Breast epithelium (tissue), 4 donors: ENCODE results near the gene NHERF2. TPM values are rescaled to one million over a fixed set of nuclear protein-coding genes. Genes with fewer than 3 reads are reported as not detected.

Source experiments
- DNase-seq, 2 donors: peaks; one replicate each; pipeline ENCODE4 v3.0.0-alpha.2; 2019; ENCODE audit warnings: low spot score in 2 of 2
- H3K27ac ChIP-seq, 2 donors: fragments of 200-600 bp; sonication (generic) in 1 of 2; one replicate each; pipeline ENCODE4 v1.5.1; 2016 to 2019; ENCODE audit warnings: mild to moderate bottlenecking in 1 of 2
- H3K27me3 ChIP-seq, 2 donors: fragments of 200-600 bp; sonication (generic) in 1 of 2; one replicate each; pipeline versions ENCODE4 v1.5.1 to v1.6.0; 2017 to 2019; ENCODE audit warnings: control low read depth in 1 of 2, mild to moderate bottlenecking in 1 of 2
- H3K36me3 ChIP-seq: fragments of 200-600 bp; one replicate; pipeline ENCODE4 v1.5.1; 2019
- H3K4me1 ChIP-seq, 2 donors: fragments of 200-600 bp; sonication (generic); one replicate each; pipeline ENCODE4 v1.5.1; 2016 to 2019; ENCODE audit warnings: control low read depth in 1 of 2
- H3K4me3 ChIP-seq, 3 donors: fragments of 200-600 bp; sonication (generic); 1 replicate in 2 of 3; 2 replicates in 1 of 3; pipeline ENCODE4 v1.5.1; 2016 to 2019; ENCODE audit warnings: mild to moderate bottlenecking in 3 of 3, moderate library complexity in 2 of 3
- H3K9me3 ChIP-seq, 2 donors: fragments of 200-600 bp; sonication (generic) in 1 of 2; one replicate each; pipeline ENCODE4 v1.5.1; 2016 to 2019; ENCODE audit warnings: control low read depth in 1 of 2
- CTCF ChIP-seq, 3 donors: fragments of 450-650 bp; IDR thresholded peaks; one replicate each; pipeline ENCODE4 v1.5.1; 2016 to 2017; ENCODE audit warnings: antibody characterized with exemption in 3 of 3, mild to moderate bottlenecking in 3 of 3, moderate library complexity in 3 of 3
- POLR2A ChIP-seq: fragments of 450-650 bp; IDR thresholded peaks from one replicate; pipeline ENCODE4 v1.6.1; 2016; ENCODE audit warnings: antibody characterized with exemption, mild to moderate bottlenecking, moderate library complexity
- POLR2AphosphoS5 ChIP-seq, 3 donors: sonication (generic); formaldehyde crosslinking; IDR thresholded peaks; one replicate each; pipeline ENCODE4 v1.6.1; 2017; ENCODE audit warnings: antibody characterized with exemption in 3 of 3
- intact Hi-C: fragments of 100-400 bp; cut with DNase I; formaldehyde crosslinking; loops from one replicate; pipeline ENCODE4 v1.15.1; 2023; ENCODE audit warnings: low total_unique reads
- total RNA-seq, 3 donors: library from RNA; depleted of rRNA; stranded (reverse); fragments of >200 nt; gene quantifications; one replicate each; pipeline ENCODE4 v1.1.0, GENCODE V29; 2016

The NHERF2 gene
- total RNA-seq, 3 donors from 2014 or later: 31.5 to 58.3 (median 38.9) TPM

- intact Hi-C loops: no loop called here
- H3K36me3 ChIP-seq: no peaks in the 10 kb centered on the region
- H3K4me1 ChIP-seq: peaks cover 7 to 16% of the 10 kb centered on the region in 2 donors
Observed at GRCh38 chr16:2086106-2086742, 59.5 kb downstream of the NHERF2 start.

GRCh38 chr16:2086812-2087747 is 60.4 kb downstream of the NHERF2 start:
- Histone ChIP-seq H3K27me3 (no peaks in the 10 kb centered on the region), H3K27ac (peak overlapping the region in 1 of 2 donors; percentile 59), H3K36me3 (no peaks in the 10 kb centered on the region), H3K4me1 (peaks cover under 1 to 7% of the 10 kb centered on the region in 2 donors), H3K9me3 (no peaks in the 10 kb centered on the region), H3K4me3 (no peak overlapping the region)
- no peak for DNase-seq
- intact Hi-C loops: no loop called here
- no peak for TF ChIP-seq POLR2A

More at GRCh38 chr16:2086106-2086742, 59.5 kb downstream of the NHERF2 start:
- H3K27me3 ChIP-seq: no peaks in the 10 kb centered on the region
- no peak overlapping the region for H3K4me3 ChIP-seq
- no peak for TF ChIP-seq POLR2A
- TF ChIP-seq CTCF (IDR thresholded peaks at IDR 0.05): no peak
- TF ChIP-seq POLR2AphosphoS5 (IDR thresholded peaks at IDR 0.05): no peak
- peak in 1 of 2 donors; percentile 69 for DNase-seq
- H3K27ac ChIP-seq: peak overlapping the region in 1 of 2 donors; percentile 59
- H3K9me3 ChIP-seq: no peaks in the 10 kb centered on the region

DNA sequence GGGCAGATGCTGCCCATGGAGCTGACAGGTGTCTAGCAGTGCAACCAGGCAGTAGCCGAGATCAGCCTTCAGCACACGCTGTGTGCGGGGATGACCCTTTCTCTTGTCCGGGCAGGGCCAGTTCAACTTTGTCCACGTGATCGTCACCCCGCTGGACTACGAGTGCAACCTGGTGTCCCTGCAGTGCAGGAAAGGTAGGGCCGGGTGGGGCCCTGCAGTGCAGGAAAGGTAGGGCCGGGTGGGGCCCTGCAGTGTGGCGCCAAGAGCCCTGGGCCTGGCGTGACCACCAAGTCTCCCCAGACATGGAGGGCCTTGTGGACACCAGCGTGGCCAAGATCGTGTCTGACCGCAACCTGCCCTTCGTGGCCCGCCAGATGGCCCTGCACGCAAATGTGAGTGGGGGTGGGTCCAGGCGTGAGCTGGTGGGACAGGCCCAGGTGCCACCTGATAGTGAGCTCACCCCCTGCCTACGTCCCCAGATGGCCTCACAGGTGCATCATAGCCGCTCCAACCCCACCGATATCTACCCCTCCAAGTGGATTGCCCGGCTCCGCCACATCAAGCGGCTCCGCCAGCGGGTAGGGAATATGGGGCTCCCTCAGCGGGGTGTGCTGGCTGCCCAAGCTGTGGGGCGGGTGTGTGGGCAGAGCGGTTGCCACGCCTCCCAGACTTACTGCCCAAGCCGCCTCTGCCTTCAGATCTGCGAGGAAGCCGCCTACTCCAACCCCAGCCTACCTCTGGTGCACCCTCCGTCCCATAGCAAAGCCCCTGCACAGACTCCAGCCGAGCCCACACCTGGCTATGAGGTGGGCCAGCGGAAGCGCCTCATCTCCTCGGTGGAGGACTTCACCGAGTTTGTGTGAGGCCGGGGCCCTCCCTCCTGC is 61.3 kb downstream of the NHERF2 start:
- Histone ChIP-seq H3K36me3 (no peaks in the 10 kb centered on the region), H3K4me3 (no peak overlapping the region), H3K27ac (no peak overlapping the region), H3K27me3 (no peaks in the 10 kb centered on the region), H3K4me1 (peaks cover 0 to 3% of the 10 kb centered on the region in 2 donors), H3K9me3 (no peaks in the 10 kb centered on the region)
- intact Hi-C loops: no loop called here
- TF ChIP-seq POLR2A (no peak), POLR2AphosphoS5 (IDR thresholded peaks at IDR 0.05) (no peak)
- DNase-seq: no peak

Other genes starting within 250 kb of the NHERF2 start
- 100 to 1,000 TPM in 1 of 3 donors, 10 to 100 TPM in 2; 84.9 to 107 (median 88.5) TPM for gene SPSB3, start 244.3 kb upstream of the NHERF2 start, total RNA-seq
- gene NUBP2, start 243.9 kb upstream of the NHERF2 start, total RNA-seq: 10 to 100 TPM; 61.6 to 82.6 (median 80.3) TPM
- gene IGFALS, start 233.2 kb upstream of the NHERF2 start, total RNA-seq: under 1 TPM; 0.32 to 0.44 (median 0.33) TPM
- 100 to 1,000 TPM in 1 of 3 donors, 10 to 100 TPM in 2; 61.9 to 114 (median 74.7) TPM for gene HAGH, start 200.1 kb upstream of the NHERF2 start, total RNA-seq
- gene FAHD1, start 199.7 kb upstream of the NHERF2 start, total RNA-seq: 10 to 100 TPM; 27.2 to 35.4 (median 29.7) TPM
- not detected for gene MEIOB, start 154.7 kb upstream of the NHERF2 start, total RNA-seq
- gene HS3ST6, start 108.5 kb upstream of the NHERF2 start, total RNA-seq: not detected
- 10 to 100 TPM; 12.1 to 17.4 (median 17.0) TPM for gene MSRB1, start 83.7 kb upstream of the NHERF2 start, total RNA-seq
- gene RPL3L, start 72.2 kb upstream of the NHERF2 start, total RNA-seq: not detected
- gene NDUFB10, start 67.4 kb upstream of the NHERF2 start, total RNA-seq: 100 to 1,000 TPM; 114 to 233 (median 144) TPM
- gene RPS2, start 62.1 kb upstream of the NHERF2 start, total RNA-seq: 1,000 to 10,000 TPM; 1,340 to 2,607 (median 1,661) TPM
- gene RNF151, start 60.0 kb upstream of the NHERF2 start, total RNA-seq: under 1 TPM in 1 of 3 donors, not detected in 2; 0.98 TPM
- 10 to 100 TPM; 32.9 to 42.3 (median 33.1) TPM for gene TBL3, start 54.8 kb upstream of the NHERF2 start, total RNA-seq
- gene NOXO1, start 45.4 kb upstream of the NHERF2 start, total RNA-seq: under 1 TPM in 2 of 3 donors, not detected in 1; 0.88 to 0.98 TPM
- 10 to 100 TPM; 15.7 to 18.1 (median 17.9) TPM for gene GFER, start 42.7 kb upstream of the NHERF2 start, total RNA-seq
- 1 to 10 TPM in 1 of 3 donors, under 1 TPM in 2; 0.44 to 2.0 (median 0.64) TPM for gene SYNGR3, start 36.9 kb upstream of the NHERF2 start, total RNA-seq
- 10 to 100 TPM; 16.0 to 25.2 (median 22.2) TPM for gene ZNF598, start 17.1 kb upstream of the NHERF2 start, total RNA-seq
- not detected for gene NPW, start 7.1 kb upstream of the NHERF2 start, total RNA-seq
- gene NTHL1, start 20.9 kb downstream of the NHERF2 start, total RNA-seq: 10 to 100 TPM; 10.6 to 27.9 (median 16.1) TPM
- 10 to 100 TPM; 41.6 to 52.4 (median 48.9) TPM for gene TSC2, start 21.1 kb downstream of the NHERF2 start, total RNA-seq
- 100 to 1,000 TPM in 2 of 3 donors, 10 to 100 TPM in 1; 74.2 to 110 (median 107) TPM for gene PKD1, start 109.0 kb downstream of the NHERF2 start, total RNA-seq
- gene RAB26, start 121.7 kb downstream of the NHERF2 start, total RNA-seq: 1 to 10 TPM in 2 of 3 donors, not detected in 1; 3.5 to 3.9 TPM
- gene TRAF7, start 128.9 kb downstream of the NHERF2 start, total RNA-seq: 10 to 100 TPM; 28.4 to 35.4 (median 32.5) TPM
- under 1 TPM in 2 of 3 donors, not detected in 1; 0.33 to 0.44 TPM for gene CASKIN1, start 169.7 kb downstream of the NHERF2 start, total RNA-seq
- 10 to 100 TPM; 42.7 to 48.1 (median 46.5) TPM for gene MLST8, start 178.6 kb downstream of the NHERF2 start, total RNA-seq
- 1 to 10 TPM; 1.4 to 7.5 (median 5.9) TPM for gene BRICD5, start 184.0 kb downstream of the NHERF2 start, total RNA-seq
- gene PGP, start 187.9 kb downstream of the NHERF2 start, total RNA-seq: 10 to 100 TPM in 2 of 3 donors, 1 to 10 TPM in 1; 9.1 to 14.7 (median 12.9) TPM
- 10 to 100 TPM; 19.0 to 40.2 (median 34.7) TPM for gene E4F1, start 196.7 kb downstream of the NHERF2 start, total RNA-seq
- under 1 TPM in 2 of 3 donors, not detected in 1; 0.59 to 0.66 TPM for gene DNASE1L2, start 209.5 kb downstream of the NHERF2 start, total RNA-seq
- gene ECI1, start 224.7 kb downstream of the NHERF2 start, total RNA-seq: 10 to 100 TPM; 45.4 to 66.2 (median 63.8) TPM
- gene RNPS1, start 241.2 kb downstream of the NHERF2 start, total RNA-seq: 100 to 1,000 TPM in 1 of 3 donors, 10 to 100 TPM in 2; 93.1 to 107 (median 97.5) TPM